Measurements from ENCODE around the gene CACNA1B.

The CACNA1B gene

DNA sequence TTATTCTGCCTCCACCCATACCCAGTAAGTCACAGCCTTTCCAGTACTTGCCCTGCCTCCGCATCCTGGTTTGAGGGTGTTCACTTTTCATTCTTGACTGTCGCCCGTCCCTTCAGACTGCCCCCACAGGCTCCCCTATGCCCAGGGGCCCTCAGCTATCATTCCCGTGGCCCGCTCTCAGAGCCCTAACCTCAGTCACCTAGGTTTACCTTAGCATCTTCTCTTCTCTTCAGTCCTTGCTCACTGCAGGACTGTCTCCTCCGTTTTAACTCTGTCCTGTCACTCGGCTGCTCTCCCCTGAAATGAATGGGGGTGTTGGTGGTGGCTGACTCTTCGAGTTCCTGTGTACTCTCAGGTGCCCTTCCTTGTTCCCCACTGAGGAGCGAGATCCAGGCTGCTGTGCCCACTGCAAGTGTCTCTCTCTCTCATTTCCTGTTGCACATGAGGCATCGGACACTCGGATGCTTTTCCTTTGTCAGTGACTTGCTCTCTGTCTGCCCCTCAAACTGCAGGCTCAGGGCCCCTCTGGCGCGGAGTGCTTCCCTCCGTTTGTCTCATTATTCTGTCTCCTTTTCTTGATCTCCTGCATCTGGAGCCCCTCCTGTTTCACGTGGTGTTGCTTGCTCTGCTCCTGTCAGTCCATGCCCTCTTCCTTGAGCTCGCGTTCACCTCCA lies 89.8 kb downstream of the CACNA1B start:
- no peak for DNase-seq (ENCODE audit: low spot score)

GRCh38 chr9:137968235-137968634 lies 90.7 kb downstream of the CACNA1B start:
- DNase-seq (ENCODE audit: low spot score): no peak

GRCh38 chr9:137969008-137969407 lies 91.4 kb downstream of the CACNA1B start:
- no peak for DNase-seq (ENCODE audit: low spot score)

DNA sequence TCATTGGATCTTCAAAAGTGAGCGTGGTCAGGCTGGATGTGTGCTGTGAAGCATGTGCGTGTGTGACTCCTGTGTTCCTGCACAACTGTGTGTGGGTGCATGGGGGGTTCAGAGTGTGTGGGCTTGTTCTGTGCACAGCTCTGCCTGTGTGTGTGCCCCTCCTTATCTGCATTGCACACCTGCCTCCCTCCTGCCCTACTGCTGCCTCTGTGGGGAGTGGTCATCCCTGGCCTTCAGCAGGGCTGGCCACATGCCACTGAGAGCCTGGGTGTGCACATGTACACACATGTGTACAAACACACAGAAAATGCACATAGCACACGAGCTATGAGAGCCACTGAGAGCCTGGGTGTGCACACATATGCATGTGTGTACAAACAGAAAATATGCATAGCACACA lies 92.1 kb downstream of the CACNA1B start:
- no peak for DNase-seq (ENCODE audit: low spot score)

GRCh38 chr9:137970098-137970497 lies 92.5 kb downstream of the CACNA1B start:
- DNase-seq (ENCODE audit: low spot score): no peak

DNA sequence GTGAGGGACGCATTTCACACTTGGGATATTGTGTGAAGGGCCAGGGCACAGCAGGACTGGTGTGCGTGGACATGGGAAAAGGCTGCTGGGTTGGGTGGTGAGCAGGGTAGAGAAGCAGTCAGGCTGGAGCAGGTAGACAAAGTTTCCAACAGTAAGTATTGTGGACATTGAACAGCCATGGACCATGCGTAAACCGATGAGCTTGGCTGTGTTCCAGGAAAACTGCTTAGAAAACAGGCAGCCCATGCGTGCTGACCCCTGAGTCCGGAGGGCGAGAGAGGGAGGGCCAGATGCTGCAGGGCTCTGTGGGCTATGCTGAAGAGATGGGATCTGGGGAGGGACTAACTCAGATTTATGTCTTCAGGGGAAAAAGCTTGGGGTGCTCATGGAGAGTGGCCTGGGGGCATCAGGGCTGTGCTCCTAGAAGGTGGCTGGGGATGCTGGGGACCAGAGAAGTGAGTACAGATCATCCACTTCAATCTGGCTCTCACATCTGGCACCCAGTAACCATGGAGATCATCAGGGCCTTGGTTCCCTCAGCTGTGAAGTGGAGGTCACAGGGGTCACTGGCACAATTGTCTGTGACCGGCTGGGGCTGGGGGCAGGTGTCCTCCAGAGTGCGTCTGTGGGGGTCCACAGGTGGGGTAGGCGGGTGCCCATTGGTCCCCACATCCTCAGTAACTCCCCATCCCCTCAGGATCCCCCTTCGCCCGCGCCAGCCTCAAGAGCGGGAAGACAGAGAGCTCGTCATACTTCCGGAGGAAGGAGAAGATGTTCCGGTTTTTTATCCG lies 93.3 kb downstream of the CACNA1B start:
- DNase-seq (ENCODE audit: low spot score): no peak

GRCh38 chr9:137971477-137972138 lies 94.0 kb downstream of the CACNA1B start:
- no peak for DNase-seq (ENCODE audit: low spot score)

GRCh38 chr9:137972355-137972987 lies 94.9 kb downstream of the CACNA1B start:
- no peak for DNase-seq (ENCODE audit: low spot score)

GRCh38 chr9:137972988-137973470 lies 95.4 kb downstream of the CACNA1B start:
- no peak for DNase-seq (ENCODE audit: low spot score)

GRCh38 chr9:137973829-137974416 lies 96.3 kb downstream of the CACNA1B start:
- no peak for DNase-seq (ENCODE audit: low spot score)

GRCh38 chr9:137974746-137975526 lies 97.4 kb downstream of the CACNA1B start:
- no peak for DNase-seq (ENCODE audit: low spot score)

DNA sequence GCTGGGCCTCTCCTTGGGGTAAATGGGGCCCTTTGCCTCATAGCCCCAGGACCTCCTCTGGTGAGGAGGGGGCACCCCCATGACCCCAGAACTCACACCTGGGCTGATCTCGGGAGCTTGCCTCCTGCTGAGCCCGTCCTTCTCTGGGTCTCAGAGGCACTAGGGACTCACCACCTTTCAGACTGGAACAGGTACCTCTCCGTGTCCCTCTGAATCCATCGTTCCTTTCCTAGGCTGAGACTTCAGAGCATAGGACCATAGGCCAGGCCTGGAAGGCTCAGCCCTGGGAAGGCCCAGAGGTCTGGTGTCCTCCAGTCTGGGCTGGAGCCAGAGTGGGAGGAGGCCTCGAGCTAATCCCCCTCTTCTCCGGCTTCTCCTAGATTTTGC lies 97.9 kb downstream of the CACNA1B start:
- DNase-seq (ENCODE audit: low spot score): no peak

DNA sequence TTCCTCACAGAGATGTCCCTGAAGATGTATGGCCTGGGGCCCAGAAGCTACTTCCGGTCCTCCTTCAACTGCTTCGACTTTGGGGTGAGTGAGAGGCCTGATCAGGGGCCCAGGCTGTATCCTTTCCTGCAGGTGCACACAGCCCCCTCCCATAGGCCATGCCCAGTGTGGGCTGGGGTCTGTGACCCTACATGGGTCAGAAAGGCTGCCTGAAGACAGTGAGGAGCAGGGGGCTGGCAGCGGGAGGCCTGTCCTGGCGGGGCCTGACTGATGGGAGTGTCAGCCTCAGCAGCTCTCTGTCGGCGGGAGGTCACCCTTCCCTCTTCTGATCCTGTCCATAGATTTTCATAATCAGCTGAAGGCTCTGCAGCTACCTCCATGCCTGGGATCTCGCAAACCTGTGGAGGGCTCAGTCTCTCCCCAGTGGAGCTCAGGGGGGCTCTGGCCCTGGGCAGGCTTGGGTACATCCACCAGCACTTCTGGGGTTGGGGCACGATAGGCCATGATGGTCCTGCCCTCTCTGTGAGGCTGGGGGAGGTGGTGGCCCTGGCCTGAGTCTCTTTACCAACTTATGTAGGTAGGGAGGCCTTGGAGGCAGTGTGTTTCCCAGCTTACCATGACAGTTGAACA lies 98.5 kb downstream of the CACNA1B start:
- DNase-seq (ENCODE audit: low spot score): no peak

DNA sequence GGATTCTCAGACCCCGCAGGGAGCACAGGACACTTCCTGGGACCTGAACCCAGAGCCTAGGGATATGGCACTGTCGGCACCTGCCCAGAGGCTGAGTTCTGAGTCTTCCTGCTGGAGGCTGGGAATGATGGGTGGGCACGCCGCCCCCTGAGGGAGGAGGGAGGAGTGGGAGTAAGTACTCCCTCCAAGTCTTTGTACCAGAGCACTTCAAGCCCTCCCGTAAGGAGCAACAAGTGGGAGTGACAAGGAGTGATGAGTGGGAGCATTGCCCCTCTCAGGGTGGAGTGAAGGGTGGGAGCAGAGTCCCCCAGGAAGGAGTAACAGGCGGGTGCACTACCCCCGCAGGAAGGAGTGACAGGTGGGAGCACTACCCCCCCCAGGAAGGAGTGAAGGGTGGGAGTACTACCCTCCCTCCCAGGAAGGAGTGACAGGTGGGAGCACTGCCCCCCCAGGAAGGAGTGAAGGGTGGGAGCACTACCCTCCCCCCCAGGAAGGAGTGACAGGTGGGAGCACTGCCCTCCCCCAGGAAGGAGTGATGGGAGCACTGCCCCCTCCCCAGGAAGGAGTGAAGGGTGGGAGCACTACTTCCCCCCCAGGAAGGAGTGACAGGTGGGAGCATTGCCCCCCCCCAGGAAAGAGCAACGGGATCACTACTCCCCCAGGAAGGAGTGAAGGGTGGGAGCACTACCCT lies 100.1 kb downstream of the CACNA1B start:
- DNase-seq (ENCODE audit: low spot score): no peak

GRCh38 chr9:137978262-137978714 lies 100.7 kb downstream of the CACNA1B start:
- no peak for DNase-seq (ENCODE audit: low spot score)

- DNase-seq (ENCODE audit: low spot score): no peak
Observed at GRCh38 chr9:137982200-137982599, 104.6 kb downstream of the CACNA1B start.

DNA sequence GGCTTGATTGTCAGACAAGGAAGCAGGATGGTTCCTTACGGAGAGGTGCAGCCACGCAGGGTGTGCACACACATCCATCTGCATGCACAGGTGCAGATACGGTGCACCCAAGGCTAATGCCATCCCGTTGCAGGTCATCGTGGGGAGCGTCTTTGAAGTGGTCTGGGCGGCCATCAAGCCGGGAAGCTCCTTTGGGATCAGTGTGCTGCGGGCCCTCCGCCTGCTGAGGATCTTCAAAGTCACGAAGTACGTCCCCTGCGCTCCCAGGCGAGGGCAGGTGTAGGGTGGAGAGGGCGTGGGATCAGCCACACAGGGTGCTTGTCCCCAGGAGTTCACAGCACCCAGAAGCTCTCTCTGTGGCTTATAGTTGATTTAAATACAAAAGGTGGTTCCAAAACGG lies 106.4 kb downstream of the CACNA1B start:
- DNase-seq (ENCODE audit: low spot score): no peak

GRCh38 chr9:137984520-137985257 lies 107.1 kb downstream of the CACNA1B start:
- no peak for DNase-seq (ENCODE audit: low spot score)

- no peak for DNase-seq (ENCODE audit: low spot score)
Observed at GRCh38 chr9:137985637-137986071, 108.1 kb downstream of the CACNA1B start.
